Measurements from ENCODE around the gene RAD51B.

Gene RAD51B

GRCh38 chr14:68394764-68395143, 575.2 kb downstream of the RAD51B start:
- no peak for DNase-seq (ENCODE audit: low read depth in 4 of 4, low spot score in 1 of 4)

- no peak for DNase-seq (ENCODE audit: low read depth in 4 of 4, low spot score in 1 of 4)
Observed at GRCh38 chr14:68395604-68396003, 576.0 kb downstream of the RAD51B start.

- no peak for DNase-seq (ENCODE audit: low read depth in 4 of 4, low spot score in 1 of 4)
Observed at GRCh38 chr14:68396461-68396860, 576.9 kb downstream of the RAD51B start.

- no peak for DNase-seq (ENCODE audit: low read depth in 4 of 4, low spot score in 1 of 4)
Observed at GRCh38 chr14:68397371-68397811, 577.8 kb downstream of the RAD51B start.

GRCh38 chr14:68397822-68398221, 578.2 kb downstream of the RAD51B start:
- DNase-seq (ENCODE audit: low read depth in 4 of 4, low spot score in 1 of 4) = no peak

GRCh38 chr14:68398370-68398769, 578.8 kb downstream of the RAD51B start:
- DNase-seq (ENCODE audit: low read depth in 4 of 4, low spot score in 1 of 4) = no peak

GRCh38 chr14:68399971-68400370, 580.4 kb downstream of the RAD51B start:
- DNase-seq (ENCODE audit: low read depth in 4 of 4, low spot score in 1 of 4) = no peak

- DNase-seq (ENCODE audit: low read depth in 4 of 4, low spot score in 1 of 4) = no peak
Observed at GRCh38 chr14:68401317-68401716, 581.7 kb downstream of the RAD51B start.

GRCh38 chr14:68401855-68402254, 582.3 kb downstream of the RAD51B start:
- no peak for DNase-seq (ENCODE audit: low read depth in 4 of 4, low spot score in 1 of 4)

GRCh38 chr14:68402525-68403101, 583.0 kb downstream of the RAD51B start:
- no peak for DNase-seq (ENCODE audit: low read depth in 4 of 4, low spot score in 1 of 4)

GRCh38 chr14:68403191-68404145, 583.9 kb downstream of the RAD51B start:
- no peak for DNase-seq (ENCODE audit: low read depth in 4 of 4, low spot score in 1 of 4)

GRCh38 chr14:68404146-68404527, 584.6 kb downstream of the RAD51B start:
- DNase-seq (ENCODE audit: low read depth in 4 of 4, low spot score in 1 of 4) = no peak

- DNase-seq (ENCODE audit: low read depth in 4 of 4, low spot score in 1 of 4) = no peak
Observed at GRCh38 chr14:68404652-68405183, 585.1 kb downstream of the RAD51B start.

- no peak for DNase-seq (ENCODE audit: low read depth in 4 of 4, low spot score in 1 of 4)
Observed at GRCh38 chr14:68405961-68406360, 586.4 kb downstream of the RAD51B start.

- DNase-seq (ENCODE audit: low read depth in 4 of 4, low spot score in 1 of 4) = no peak
Observed at GRCh38 chr14:68407285-68407684, 587.7 kb downstream of the RAD51B start.

GRCh38 chr14:68407825-68408224, 588.2 kb downstream of the RAD51B start:
- no peak for DNase-seq (ENCODE audit: low read depth in 4 of 4, low spot score in 1 of 4)

GRCh38 chr14:68408680-68409079, 589.1 kb downstream of the RAD51B start:
- no peak for DNase-seq (ENCODE audit: low read depth in 4 of 4, low spot score in 1 of 4)

GRCh38 chr14:68409387-68409786, 589.8 kb downstream of the RAD51B start:
- no peak for DNase-seq (ENCODE audit: low read depth in 4 of 4, low spot score in 1 of 4)

GRCh38 chr14:68412505-68413465, 593.2 kb downstream of the RAD51B start:
- DNase-seq (ENCODE audit: low read depth in 4 of 4, low spot score in 1 of 4) = no peak

GRCh38 chr14:68413509-68413908, 593.9 kb downstream of the RAD51B start:
- DNase-seq (ENCODE audit: low read depth in 4 of 4, low spot score in 1 of 4) = no peak

GRCh38 chr14:68414121-68414520, 594.5 kb downstream of the RAD51B start:
- DNase-seq (ENCODE audit: low read depth in 4 of 4, low spot score in 1 of 4) = no peak

All from stimulated activated CD4-positive, alpha-beta T cell treated with anti-CD3 and anti-CD28 coated beads, Interleukin-1b, Interleukin-23, amount 100 ng/mL, for 24 hours (primary cell).